ENCODE results near the gene CEP350.

Gene CEP350

DNA sequence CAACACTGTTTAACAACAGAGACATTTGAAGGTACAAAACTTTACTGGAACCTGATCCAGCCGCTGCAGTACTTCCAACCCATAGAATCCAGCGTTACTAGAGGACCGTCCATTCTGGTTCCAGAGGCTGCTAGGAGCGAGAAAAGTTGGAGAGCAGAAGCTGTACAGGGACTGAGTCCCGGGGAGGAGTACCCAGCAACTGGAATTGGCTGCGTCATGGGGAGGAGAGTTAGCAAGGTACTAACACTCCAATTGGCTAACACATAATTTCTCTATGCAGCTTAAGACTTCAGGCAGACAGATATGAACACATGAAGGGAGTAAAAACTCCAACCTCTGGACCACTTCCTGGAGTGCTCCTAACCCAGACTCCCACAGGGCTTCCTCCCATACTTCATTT, 198.0 kb downstream of the CEP350 start:
- intact Hi-C loops (cut with DNase I), result loop anchor here (10.0 kb wide), 1 partner anchor 872 kb away; the partner anchor contains the start of gene STX6
- no peak for DNase-seq

DNA sequence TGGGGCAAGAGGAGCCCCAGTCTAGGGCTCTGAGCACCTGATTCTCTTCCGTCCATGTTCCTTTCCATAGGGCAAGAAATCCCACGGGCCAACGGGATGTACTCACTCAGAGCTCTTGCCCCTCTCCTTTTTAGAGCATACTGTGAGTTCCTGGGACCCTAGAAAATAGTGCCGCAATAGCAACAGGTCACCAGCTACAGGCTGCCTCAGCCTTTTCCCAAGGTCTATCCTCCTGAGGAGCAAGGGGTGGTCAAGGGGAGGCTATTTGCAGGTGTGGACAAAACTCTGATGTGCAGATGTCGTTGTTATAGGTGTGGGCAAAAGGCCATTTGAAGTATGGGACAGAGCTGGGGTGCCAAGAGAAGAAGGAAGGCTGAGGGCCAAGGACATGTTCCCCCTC, 198.4 kb downstream of the CEP350 start:
- DNase-seq, result no peak
- intact Hi-C loops (cut with DNase I), result loop anchor here (10.0 kb wide), 1 partner anchor 872 kb away; the partner anchor contains the start of gene STX6

DNA sequence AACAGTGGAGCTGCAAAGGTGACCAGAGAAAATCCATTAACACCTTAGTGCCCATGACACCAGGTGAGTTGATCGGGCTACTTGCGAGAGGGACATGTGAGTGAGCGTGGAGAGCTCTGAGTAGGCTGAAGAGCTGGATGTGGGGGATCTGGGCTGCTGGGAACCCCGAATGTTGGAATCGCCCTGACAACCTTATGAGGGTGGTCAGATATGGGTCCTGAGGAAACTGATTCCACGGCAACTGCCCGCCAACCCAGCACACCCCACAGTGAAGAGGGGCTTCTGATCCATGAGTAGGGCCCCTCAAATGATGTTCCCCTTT, 199.4 kb downstream of the CEP350 start:
- no peak for DNase-seq
- intact Hi-C loops (cut with DNase I), result loop anchor here (2.0 to 10.0 kb wide), 3 partner anchors 199 to 871 kb away; partner anchors contain the start of genes CEP350, STX6 and TOR1AIP1

DNA sequence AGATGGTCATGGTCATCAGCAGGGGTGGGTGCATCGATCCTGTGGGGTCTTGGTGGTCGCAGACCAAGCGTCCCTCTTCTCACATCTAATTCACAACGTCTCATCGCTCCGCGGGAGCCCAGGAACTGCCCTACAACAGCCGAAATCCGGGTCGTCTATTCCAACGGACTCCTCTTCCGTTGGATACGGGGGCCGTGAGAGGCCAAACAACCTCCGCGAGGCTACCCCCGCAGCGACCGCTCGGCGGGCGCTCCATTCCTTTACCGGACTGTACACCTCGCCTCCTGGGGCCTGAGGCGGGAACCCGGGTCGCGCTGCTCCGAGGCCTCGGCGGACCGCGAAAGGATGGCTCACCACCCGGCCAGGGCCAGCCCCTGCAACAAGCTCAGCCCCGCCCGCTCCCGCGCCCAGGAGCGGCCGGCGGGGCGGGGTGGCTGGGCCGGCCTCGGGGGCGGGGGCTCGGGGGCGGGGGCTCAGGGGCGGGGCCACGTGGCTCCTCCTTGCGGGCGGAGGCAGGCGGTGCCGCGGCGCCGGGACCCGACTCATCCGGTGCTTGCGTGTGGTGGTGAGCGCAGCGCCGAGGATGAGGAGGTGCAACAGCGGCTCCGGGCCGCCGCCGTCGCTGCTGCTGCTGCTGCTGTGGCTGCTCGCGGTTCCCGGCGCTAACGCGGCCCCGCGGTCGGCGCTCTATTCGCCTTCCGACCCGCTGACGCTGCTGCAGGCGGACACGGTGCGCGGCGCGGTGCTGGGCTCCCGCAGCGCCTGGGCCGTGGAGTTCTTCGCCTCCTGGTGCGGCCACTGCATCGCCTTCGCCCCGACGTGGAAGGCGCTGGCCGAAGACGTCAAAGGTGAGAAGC, 199.9 kb downstream of the CEP350 start, which contains the start of gene QSOX1:
Gene QSOX1, plus strand, starts transcription at position 545 of the 857 bp plus-strand sequence. Its CDS starts 39 bp downstream, at position 584.
- intact Hi-C loops (cut with DNase I), result loop anchor here (2.0 to 10.0 kb wide), 3 partner anchors 200 to 870 kb away; partner anchors contain the start of genes CEP350, STX6 and TOR1AIP1
- peak; percentile 79 to 98 (median 90) for DNase-seq

DNA sequence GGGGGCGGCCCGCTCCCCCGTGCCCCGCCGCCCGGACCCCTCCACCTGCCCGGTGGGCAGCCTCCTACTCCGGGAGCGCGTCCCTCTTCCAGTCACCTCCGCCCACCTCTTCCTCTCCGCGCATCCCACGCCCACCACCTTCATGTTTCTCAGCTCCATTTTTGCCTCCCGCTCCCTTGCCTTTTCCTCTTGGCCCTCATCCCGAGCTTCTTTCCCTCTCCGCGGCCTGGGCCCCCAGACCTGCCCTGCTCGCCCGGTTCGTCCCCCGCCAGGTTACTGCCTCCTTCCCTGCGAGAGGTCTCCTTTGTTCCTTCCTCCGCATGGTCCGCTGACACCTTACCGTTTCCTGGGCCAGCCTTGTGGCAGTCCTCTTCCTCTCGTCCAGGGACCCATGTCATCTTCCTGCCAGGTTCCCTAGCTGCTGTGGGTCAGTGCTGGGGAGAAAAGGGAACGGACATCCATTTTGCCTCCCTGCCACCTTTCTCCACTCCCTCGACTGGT, 200.6 kb downstream of the CEP350 start:
- intact Hi-C loops (cut with DNase I), result loop anchor here (2.0 to 10.0 kb wide), 3 partner anchors 200 to 870 kb away; partner anchors contain the start of genes CEP350, STX6 and TOR1AIP1
- DNase-seq, result peak in 2 of 10 donors; percentile 17 to 85

DNA sequence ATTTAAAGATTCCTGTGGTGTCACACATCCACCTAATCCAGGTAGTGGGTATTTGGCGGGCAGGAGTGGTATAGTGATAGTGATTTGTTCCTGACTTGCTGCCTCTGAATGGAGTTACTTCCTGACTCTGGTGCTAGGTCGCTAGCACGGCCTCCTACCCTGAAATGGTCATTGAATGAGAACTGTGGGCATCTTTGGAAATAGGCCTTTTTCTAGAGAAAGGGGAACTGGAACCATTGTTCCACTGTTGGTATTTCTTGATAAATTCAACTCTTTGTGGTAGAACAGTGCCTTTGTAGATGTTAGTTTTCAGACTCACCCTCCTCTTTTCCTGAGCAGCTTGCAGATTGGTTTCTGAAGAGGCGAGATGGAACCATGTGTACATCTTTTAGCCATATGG, 201.6 kb downstream of the CEP350 start:
- DNase-seq, result no peak
- intact Hi-C loops (cut with DNase I), result loop anchor here (10.0 kb wide), 1 partner anchor 869 kb away; the partner anchor contains the start of gene STX6

DNA sequence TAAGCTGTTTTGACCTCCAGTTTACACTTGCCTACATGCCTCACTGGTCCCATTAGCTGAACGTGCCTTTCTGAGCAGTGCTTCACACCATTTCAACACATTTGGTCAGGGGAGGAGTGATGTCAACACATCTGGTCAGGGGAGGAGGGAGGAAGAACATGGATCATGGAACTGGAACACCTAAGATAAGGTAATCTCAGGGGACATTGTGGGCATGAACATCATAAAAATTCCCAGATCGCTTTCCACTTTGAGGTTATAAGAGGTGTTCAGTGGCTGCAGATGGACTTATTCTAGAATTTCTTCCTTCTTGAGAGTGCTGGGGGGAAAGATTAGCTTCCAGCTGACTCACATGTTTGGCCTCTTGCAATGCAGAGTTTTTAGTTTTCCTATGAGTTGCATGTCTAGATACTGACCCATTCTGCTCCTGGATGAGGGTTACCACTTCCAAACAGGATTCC, 202.1 kb downstream of the CEP350 start:
- no peak for DNase-seq
- intact Hi-C loops (cut with DNase I), result loop anchor here (10.0 kb wide), 1 partner anchor 868 kb away; the partner anchor contains the start of gene STX6

DNA sequence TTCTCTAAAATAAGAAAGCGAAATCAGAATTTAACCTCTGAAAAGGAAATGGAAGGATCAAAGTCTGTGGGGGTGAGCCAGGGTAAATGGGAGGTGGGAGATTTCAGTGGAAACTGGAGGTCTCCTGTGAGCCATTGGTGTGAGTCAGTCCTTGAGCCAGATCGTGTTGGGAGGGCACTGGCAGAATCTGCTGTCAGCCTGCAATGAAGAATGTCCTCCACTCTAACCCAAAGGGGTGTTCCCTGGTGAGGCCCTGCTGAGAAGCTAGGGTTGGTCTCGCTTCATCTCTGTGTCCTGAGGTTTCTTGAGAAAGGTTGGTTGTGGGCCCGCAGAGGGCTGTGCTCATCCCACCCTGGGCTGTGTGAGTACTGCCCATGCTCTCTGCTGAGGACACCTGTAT, 202.5 kb downstream of the CEP350 start:
- intact Hi-C loops (cut with DNase I), result loop anchor here (10.0 kb wide), 1 partner anchor 868 kb away; the partner anchor contains the start of gene STX6
- no peak for DNase-seq

DNA sequence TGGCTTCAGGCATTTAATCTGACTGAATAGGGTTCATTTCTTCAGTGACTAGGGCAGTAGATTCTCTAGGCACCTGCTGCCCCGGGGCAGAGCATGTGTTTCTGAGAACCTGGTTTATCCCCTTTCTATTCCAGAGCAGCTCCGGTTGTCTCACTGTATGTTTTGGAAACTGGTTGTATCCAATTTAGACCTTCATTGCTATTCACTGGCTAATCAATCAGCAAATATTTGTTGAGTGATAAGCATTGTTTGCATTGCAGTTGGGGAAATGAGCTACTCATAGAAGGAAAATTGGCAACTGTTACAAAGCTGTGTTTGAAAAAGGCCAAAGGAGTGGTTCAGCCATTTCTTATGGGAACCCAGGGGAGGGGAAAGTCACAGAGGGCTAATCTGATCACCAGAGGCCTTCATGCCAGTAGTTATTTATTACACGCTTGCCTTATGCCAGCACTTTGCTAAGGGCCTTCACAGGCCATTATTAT, 203.0 kb downstream of the CEP350 start:
- intact Hi-C loops (cut with DNase I), result loop anchor here (10.0 kb wide), 1 partner anchor 867 kb away; the partner anchor contains the start of gene STX6
- DNase-seq, result no peak

DNA sequence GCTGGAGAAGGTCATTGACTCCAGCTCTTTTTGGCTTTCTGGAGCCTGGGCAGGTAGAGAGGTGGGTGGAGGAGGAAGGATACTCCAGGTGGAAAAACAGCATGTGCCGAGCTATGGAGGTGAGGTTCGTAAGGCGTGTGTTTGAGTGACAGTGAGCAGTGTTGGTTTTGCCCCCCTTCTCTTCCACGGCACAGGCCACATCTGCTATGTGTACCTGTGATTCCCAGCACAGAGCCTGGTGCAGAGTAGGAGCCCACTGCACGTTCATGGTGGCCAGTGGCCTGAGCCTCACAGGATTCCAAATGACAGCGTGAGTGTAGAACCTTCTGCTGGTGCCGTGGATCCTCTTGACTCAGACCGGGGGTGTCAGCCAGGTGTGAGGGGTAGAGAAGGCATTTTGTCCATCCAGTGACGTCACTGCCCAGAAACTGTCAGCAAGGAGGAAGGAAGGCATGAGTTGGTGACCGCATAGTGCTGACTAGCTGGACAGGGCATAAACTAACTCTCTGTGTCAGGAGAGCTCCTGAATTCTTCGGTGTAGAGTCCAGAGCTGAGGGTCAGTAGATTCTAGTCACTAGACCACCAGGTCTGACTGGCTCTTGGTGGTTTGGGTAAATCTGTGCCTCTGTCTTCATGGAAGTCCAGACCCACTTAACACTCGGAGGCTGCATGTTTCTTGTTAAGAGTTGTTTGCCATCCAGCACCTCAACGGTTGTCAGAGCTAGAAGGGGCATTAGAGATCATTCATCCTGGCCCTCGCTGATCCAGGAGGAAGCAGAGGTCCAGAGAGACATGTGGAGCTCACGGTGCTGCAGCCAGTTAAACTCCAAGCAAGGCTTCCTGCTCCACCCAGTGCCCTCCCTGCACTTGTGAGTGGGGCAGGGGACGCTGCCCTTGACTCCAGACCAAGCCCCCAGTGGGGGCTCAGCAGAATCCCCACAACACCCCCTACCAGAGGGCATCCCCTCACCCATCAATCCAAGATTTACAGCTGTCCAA, 203.8 kb downstream of the CEP350 start:
- DNase-seq, result no peak
- intact Hi-C loops (cut with DNase I), result loop anchor here (10.0 kb wide), 1 partner anchor 866 kb away; the partner anchor contains the start of gene STX6

DNA sequence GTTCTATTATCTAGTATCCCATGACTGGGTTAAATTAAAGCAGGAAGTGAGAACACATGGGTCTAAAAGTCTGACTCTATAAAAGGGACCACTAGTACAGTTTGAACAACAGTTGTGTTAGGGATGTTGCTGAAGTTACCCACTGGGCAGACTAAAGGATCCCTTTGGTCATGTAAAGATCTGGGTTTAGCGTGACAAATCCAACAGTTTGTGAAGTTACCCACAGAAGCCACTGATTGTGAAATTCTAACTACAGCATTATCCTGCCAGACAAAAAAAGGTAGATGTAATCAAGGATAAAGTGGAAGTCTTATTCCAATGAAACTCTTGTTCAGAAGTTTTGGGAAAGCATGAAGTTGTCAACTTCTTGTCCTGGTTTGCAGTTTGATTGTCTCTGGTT, 205.7 kb downstream of the CEP350 start:
- intact Hi-C loops (cut with DNase I), result no loop called here
- DNase-seq, result no peak

DNA sequence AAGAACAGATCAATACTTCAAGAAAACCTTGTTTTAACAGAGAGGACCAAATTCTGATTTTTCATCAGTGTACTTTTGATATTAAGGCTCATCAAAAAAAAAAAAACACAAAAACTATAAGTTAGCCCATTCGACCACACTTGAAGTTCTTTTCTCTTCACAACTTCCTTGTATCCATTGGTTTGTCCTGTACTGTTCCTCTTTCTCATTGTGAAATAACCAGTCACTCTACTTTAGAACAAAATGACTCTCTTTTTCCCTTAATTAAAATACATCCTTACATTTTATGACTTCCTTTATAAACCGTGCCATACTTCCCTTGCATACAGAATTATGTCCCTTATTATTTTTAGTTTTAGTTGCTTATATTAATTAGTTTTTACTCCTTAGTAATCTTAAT, 208.4 kb downstream of the CEP350 start:
- intact Hi-C loops (cut with DNase I), result no loop called here
- no peak for DNase-seq

Measured in posterior cingulate gyrus (tissue), 11 donors.